DND-41 (cell line): ENCODE data around the gene KRT12.

ENCODE experiments used
- ATAC-seq: fragments of 200-7000 bp; cut with Tn5 transposase; 3 replicates; pipeline ENCODE4 v1.9.1; 2021; ENCODE audit warnings: low read depth; ENCODE audit not compliant: insufficient read depth
- DNase-seq: peaks from one replicate; pipeline ENCODE4 v3.0.0-alpha.2; 2020
- H2AFZ ChIP-seq: 2 replicates; pipeline ENCODE4 v1.6.0; 2012; ENCODE audit warnings: low read depth, low read length
- H3K27ac ChIP-seq: 2 replicates; pipeline ENCODE4 v1.5.1; 2012; ENCODE audit warnings: low read length, inconsistent platforms
- H3K27me3 ChIP-seq: fragments of 200-600 bp; sonication (generic); 2 replicates; pipeline ENCODE4 v1.6.0; 2012; ENCODE audit warnings: low read length, mild to moderate bottlenecking, inconsistent platforms; ENCODE audit not compliant: insufficient read depth, poor library complexity
- H3K36me3 ChIP-seq: 2 replicates; pipeline ENCODE4 v1.5.1; 2012; ENCODE audit warnings: low read length, inconsistent platforms; ENCODE audit not compliant: insufficient read depth
- H3K4me1 ChIP-seq: 2 replicates; pipeline ENCODE4 v1.5.1; 2012; ENCODE audit warnings: mild to moderate bottlenecking, low read length; ENCODE audit not compliant: insufficient read depth
- H3K4me2 ChIP-seq: 2 replicates; pipeline ENCODE4 v1.6.0; 2012; ENCODE audit warnings: mild to moderate bottlenecking, moderate library complexity, low read length, inconsistent platforms; ENCODE audit not compliant: insufficient read depth
- H3K4me3 ChIP-seq, 2 experiments: fragments of 200-600 bp in 1 of 2; shearing (Covaris generic) in 1 of 2; 2 replicates each; pipeline ENCODE4 v1.5.1; 2012 to 2016; ENCODE audit warnings: inconsistent platforms in 2 of 2, low read length in 2 of 2, mild to moderate bottlenecking in 2 of 2, low read depth in 1 of 2, moderate library complexity in 1 of 2
- H3K79me2 ChIP-seq: 2 replicates; pipeline ENCODE4 v1.6.0; 2012; ENCODE audit warnings: low read length, inconsistent platforms; ENCODE audit not compliant: insufficient read depth
- H3K9ac ChIP-seq: 2 replicates; pipeline ENCODE4 v1.6.0; 2012; ENCODE audit warnings: low read depth, mild to moderate bottlenecking, inconsistent platforms, low read length, moderate library complexity
- H3K9me3 ChIP-seq: 2 replicates; pipeline ENCODE4 v1.5.1; 2012; ENCODE audit warnings: low read length, moderate library complexity, mild to moderate bottlenecking, inconsistent platforms; ENCODE audit not compliant: insufficient read depth, severe bottlenecking
- H4K20me1 ChIP-seq: 2 replicates; pipeline ENCODE4 v1.6.0; 2012; ENCODE audit warnings: low read length; ENCODE audit not compliant: insufficient read depth
- EZH2 ChIP-seq: IDR thresholded peaks from 3 replicates; pipeline ENCODE4 v1.6.1; 2012; ENCODE audit warnings: borderline replicate concordance, low read depth, mild to moderate bottlenecking, moderate library complexity, low read length, inconsistent platforms; ENCODE audit not compliant: severe bottlenecking
- TF ChIP-seq, protein P1 (sequence below): IDR thresholded peaks from 2 replicates; pipeline ENCODE4 v1.5.1; 2012; ENCODE audit warnings: borderline replicate concordance, low read length, moderate library complexity, mild to moderate bottlenecking; ENCODE audit not compliant: poor library complexity, severe bottlenecking; ENCODE audit errors: extremely low read depth

The KRT12 gene

DNA sequence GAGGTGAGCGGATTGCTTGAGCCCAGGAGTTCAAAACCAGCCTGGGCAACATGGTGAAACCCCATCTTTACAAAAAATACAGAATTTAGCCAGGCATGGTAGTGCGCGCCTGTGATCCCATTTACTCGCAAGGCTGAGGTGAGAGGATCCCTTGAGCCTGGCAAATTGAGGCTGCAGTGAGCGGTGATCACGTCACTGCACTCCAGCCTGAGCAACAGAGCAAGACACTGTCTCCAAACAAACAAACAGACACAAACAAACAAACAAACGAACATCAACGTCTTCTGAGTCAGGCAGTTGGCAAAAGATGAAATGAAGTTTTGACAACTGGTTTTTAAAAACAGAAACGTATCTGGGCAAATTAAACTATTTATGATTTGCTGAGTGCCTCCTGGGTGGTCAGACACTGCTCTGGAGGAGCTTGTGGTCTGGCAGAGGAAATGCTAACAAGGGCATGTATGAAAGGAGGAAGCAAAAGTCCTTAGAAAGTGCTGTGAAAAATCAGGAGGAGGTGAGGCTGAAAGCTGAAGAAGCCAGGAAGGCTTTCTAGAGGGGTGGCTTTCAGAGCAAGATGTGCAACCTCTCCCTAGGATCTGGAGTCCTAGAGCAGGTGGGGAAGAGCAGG lies 28.2 kb upstream of the KRT12 start:
- Histone ChIP-seq H3K27me3 (peaks cover 12% of the 10 kb centered on the region), H3K9ac (no peak overlapping the region), H3K27ac (no peak overlapping the region), H3K36me3 (no peaks in the 10 kb centered on the region), H3K4me2 (no peak overlapping the region), H2AFZ (no peak overlapping the region), H3K4me3 (no peak overlapping the region), H3K79me2 (no peaks in the 10 kb centered on the region), H3K9me3 (no peaks in the 10 kb centered on the region), H3K4me1 (no peaks in the 10 kb centered on the region), H4K20me1 (no peaks in the 10 kb centered on the region)
- ATAC-seq (no peak), DNase-seq (no peak)
- no peak for TF ChIP-seq EZH2
- TF ChIP-seq, protein P1, sequence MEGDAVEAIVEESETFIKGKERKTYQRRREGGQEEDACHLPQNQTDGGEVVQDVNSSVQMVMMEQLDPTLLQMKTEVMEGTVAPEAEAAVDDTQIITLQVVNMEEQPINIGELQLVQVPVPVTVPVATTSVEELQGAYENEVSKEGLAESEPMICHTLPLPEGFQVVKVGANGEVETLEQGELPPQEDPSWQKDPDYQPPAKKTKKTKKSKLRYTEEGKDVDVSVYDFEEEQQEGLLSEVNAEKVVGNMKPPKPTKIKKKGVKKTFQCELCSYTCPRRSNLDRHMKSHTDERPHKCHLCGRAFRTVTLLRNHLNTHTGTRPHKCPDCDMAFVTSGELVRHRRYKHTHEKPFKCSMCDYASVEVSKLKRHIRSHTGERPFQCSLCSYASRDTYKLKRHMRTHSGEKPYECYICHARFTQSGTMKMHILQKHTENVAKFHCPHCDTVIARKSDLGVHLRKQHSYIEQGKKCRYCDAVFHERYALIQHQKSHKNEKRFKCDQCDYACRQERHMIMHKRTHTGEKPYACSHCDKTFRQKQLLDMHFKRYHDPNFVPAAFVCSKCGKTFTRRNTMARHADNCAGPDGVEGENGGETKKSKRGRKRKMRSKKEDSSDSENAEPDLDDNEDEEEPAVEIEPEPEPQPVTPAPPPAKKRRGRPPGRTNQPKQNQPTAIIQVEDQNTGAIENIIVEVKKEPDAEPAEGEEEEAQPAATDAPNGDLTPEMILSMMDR, result no peak

DNA sequence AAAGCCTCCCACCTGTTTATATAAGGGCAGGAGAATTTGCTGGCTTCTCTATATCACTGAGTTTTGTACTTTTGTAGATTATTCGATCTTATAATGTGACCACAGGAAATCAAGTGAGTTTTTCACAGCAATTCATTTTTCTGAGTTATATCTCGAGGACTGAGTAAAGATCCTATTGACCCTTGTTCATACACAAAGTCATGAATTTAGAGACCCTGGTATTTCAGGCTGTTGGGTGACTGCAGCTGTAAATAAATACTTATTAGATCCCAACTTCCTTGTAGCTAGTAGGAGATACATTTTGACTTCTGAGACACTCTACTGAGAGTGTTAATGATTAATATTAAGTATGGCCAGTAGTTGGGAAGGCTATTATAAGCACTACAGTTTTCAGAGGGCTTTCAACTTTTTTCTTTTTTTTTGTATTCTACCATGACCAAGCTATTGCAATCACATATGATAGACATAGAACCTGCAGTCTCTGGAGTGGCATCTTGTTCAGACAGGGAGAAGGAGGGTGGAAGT lies 21.2 kb upstream of the KRT12 start:
- DNase-seq, result no peak
- TF ChIP-seq, protein P1, result no peak
- TF ChIP-seq EZH2, result no peak
- no peaks in the 10 kb centered on the region for H4K20me1 ChIP-seq
- H3K27ac ChIP-seq, result no peak overlapping the region
- no peak overlapping the region for H3K4me2 ChIP-seq
- H3K79me2 ChIP-seq, result no peaks in the 10 kb centered on the region
- no peak overlapping the region for H2AFZ ChIP-seq
- peaks cover 33% of the 10 kb centered on the region for H3K27me3 ChIP-seq
- no peak overlapping the region for H3K4me3 ChIP-seq
- no peaks in the 10 kb centered on the region for H3K36me3 ChIP-seq
- ATAC-seq, result no peak
- no peak overlapping the region for H3K9ac ChIP-seq
- no peaks in the 10 kb centered on the region for H3K4me1 ChIP-seq
- H3K9me3 ChIP-seq, result no peaks in the 10 kb centered on the region

DNA sequence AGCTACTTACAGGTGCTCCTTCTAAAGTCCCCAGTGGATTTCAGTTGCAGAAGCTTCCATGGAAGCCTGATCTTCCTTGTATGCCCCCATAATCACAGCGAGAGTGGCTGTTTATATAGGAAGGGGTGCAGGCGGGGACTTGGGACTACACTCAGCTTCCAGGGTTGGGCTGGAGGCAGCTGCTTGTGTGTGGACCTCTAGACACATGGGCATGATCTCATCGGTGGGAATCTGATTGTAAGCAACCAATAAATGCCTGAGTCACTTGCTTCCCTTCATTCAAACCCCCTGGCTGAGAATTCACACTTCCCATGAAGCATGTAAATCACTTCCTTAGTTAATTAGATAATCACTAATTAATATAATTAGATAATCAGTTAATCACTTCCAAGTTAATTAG lies 19.1 kb upstream of the KRT12 start:
- ATAC-seq (no peak), DNase-seq (no peak)
- no peak overlapping the region for H2AFZ ChIP-seq
- H3K27me3 ChIP-seq, result peaks cover 41% of the 10 kb centered on the region
- H3K4me3 ChIP-seq, result no peak overlapping the region
- no peaks in the 10 kb centered on the region for H3K4me1 ChIP-seq
- no peak overlapping the region for H3K9ac ChIP-seq
- TF ChIP-seq, protein P1, result no peak
- no peak for TF ChIP-seq EZH2
- H3K27ac ChIP-seq, result no peak overlapping the region
- no peaks in the 10 kb centered on the region for H3K79me2 ChIP-seq
- H4K20me1 ChIP-seq, result no peaks in the 10 kb centered on the region
- no peaks in the 10 kb centered on the region for H3K36me3 ChIP-seq
- H3K9me3 ChIP-seq, result no peaks in the 10 kb centered on the region
- H3K4me2 ChIP-seq, result no peak overlapping the region
